ENCODE measurements around the gene QDPR.
"Not testable (repeated sequence)": the region's sequence is repeated elsewhere in the genome, so short reads cannot be mapped to it uniquely, and the experiment has no call there.

Gene QDPR

DNA sequence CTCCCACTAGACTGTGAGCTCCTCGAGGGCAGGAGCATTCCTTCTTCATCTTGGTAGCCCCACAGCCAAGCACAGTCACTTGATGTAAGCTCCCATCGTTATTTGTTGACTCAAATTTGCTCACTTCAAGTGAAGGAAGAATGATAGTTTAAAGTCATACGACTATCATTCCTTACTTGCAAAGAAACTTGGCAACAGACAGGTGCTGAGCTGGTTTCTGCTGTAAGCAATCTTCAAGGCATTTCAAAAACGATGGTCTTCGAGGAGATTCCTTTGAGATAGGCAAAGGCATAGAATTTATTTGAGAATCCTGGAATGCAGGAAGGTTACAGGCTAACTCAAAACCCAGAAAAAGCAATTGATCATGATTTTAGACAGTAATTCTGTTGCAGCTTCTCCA, 64.8 kb downstream of the QDPR start:
- DNase-seq (ENCODE audit: extremely low spot score, insufficient read length, low read depth): no peak
- no peak for FAIRE-seq

DNA sequence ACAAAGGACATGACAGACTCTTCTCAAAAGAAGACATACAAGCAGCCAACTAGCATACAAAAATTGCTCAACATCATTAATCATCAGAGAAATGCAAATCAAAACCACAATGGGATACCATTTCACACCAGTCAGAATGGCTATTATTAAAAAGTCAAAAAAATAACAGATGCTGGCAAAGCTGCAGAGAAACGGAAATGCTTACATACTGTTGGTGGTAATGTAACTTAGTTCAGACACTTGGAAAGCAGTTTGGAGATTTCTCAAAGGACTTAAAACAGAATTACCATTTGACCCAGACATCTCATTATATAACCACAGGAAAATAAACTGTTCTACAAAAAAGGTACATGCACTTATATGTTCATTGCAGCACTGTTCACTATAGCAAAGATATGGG, 69.4 kb downstream of the QDPR start:
- not testable (repeated sequence) for FAIRE-seq

DNA sequence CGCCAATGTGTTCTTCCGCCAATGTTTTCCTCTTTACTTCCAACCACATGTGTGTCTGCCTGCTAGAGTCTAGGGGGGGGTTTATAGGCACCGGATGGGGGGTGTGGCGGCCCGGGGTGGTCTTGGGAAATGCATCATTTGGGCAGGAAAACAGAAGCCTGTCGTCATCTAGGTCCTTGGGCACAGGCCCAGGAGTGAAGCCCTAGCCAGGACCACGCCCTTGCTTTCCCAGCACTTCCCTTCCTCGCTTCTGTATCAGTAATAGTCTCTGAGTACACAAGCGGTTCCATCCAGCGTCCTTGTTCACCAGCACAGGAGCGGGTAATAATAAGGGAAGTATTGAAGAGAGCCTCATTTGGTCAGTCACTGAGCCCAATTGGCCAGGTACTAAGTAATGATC, 74.5 kb downstream of the QDPR start:
- FAIRE-seq (no peak), DNase-seq (ENCODE audit: extremely low spot score, insufficient read length, low read depth) (no peak)

More for the DNA sequence above, 69.4 kb downstream of the QDPR start:
- not testable (repeated sequence) for DNase-seq (ENCODE audit: extremely low spot score, insufficient read length, low read depth)

DNA sequence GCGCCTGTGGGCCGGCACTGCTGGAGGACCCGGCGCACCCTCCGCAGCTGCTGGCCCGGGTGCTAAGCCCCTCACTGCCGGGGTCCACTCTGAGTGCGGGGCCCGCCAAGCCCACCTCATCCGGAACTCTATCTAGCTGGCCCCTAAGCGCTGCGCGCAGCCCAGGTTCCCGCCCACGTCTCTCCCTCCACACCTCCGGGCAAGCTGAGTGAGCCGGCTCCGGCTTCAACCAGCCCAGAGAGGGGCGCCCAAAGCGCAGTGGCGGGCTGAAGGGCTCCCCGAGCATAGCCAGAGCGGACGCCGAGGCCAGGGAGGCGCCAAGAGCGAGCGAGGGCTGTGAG, 75.2 kb downstream of the QDPR start:
- no peak for FAIRE-seq
- no peak for DNase-seq (ENCODE audit: extremely low spot score, insufficient read length, low read depth)

All from GM18507 (cell line).